NCI-H510A (cell line): ENCODE data around the gene TIMM44.
"Not testable (repeated sequence)": the region's sequence is repeated elsewhere in the genome, so short reads cannot be mapped to it uniquely, and the experiment has no call there.

Experiments
- DNase-seq: peaks from one replicate; lab custom pipeline; 2025; lab: John Stamatoyannopoulos, UW

The TIMM44 gene

DNA sequence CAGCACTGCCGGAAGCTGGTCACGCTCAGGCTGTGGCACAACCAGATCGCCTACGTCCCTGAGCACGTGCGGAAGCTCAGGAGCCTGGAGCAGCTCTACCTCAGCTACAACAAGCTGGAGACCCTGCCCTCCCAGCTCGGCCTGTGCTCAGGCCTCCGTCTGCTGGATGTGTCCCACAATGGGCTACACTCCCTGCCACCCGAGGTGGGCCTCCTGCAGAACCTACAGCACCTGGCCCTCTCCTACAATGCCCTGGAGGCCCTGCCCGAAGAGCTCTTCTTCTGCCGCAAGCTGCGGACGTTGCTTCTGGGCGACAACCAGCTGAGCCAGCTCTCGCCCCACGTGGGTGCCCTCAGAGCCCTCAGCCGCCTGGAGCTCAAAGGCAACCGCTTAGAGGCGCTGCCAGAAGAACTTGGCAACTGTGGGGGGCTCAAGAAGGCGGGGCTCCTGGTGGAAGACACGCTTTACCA, 43.0 kb downstream of the TIMM44 start:
- DNase-seq = no peak

GRCh38 chr19:7899751-7900378, 43.6 kb downstream of the TIMM44 start:
- no peak for DNase-seq

DNA sequence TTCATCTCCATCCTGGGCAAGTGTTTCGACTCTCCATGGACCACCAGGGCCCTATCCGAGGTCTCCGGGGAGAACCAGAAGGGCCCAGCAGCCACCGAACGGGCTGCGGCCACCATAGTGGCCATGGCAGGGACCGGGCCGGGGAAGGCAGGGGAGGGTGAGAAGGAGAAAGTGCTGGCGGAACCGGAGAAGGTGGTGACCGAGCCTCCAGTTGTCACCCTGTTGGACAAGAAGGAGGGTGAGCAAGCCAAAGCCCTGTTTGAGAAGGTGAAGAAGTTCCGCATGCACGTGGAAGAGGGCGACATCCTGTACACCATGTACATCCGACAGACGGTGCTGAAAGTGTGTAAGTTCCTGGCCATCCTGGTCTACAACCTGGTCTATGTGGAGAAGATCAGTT, 44.5 kb downstream of the TIMM44 start:
- no peak for DNase-seq

- no peak for DNase-seq
Measured at GRCh38 chr19:7897292-7897691, 46.2 kb downstream of the TIMM44 start.

DNA sequence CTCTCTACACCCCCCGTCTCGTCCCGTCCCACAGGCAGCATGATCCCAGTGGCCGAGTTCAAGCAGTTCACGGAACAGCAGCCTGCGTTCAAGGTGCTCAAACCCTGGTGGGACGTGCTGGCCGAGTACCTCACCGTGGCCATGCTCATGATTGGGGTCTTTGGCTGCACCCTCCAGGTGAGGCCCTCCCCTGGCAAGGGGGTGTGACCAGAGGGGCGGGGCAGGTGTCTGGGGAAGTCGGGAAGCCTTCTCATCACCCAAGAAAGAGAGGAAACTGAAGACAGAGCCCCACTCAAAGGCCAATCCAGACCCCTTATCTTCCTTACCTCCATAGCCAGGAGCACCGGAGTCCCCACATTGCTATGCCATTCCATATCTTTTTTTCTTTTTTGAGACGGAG, 47.9 kb downstream of the TIMM44 start:
- no peak for DNase-seq

- DNase-seq = peak; percentile 53
Measured at GRCh38 chr19:7894612-7895309, 48.7 kb downstream of the TIMM44 start.

DNA sequence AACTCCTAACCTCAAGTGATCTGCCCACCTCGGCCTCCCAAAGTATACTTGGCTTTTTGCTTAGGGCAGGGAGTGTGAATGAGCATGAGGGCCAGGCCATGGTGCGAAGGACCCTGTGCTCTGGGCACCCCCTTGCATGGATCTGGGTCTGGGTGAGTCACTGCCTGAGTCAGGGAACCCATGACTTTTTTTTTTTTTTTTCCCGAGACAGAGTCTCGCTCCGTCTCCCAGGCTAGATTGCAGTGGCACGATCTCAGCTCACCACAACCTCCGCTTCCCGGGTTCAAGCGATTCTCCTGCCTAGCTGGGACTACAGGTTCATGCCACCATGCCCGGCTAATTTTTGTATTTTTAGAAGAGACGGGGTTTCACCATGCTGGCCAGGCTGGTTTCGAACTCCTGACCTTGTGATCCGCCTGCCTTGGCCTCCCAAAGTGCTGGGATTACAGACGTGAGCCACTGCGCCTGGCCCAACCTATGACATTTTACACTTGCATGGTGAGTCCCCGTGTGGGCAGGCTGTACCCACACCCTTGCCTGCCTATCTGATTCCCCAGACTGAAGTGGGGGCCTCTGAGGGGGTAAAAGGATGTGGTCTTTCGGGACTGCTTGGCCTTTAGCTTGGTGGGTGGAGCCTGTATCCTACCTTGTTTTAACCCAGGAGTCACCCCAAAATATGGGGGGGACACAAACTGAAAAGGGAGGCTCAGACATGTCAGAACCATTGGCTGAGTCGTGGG, 49.9 kb downstream of the TIMM44 start:
- not testable (repeated sequence) for DNase-seq

DNA sequence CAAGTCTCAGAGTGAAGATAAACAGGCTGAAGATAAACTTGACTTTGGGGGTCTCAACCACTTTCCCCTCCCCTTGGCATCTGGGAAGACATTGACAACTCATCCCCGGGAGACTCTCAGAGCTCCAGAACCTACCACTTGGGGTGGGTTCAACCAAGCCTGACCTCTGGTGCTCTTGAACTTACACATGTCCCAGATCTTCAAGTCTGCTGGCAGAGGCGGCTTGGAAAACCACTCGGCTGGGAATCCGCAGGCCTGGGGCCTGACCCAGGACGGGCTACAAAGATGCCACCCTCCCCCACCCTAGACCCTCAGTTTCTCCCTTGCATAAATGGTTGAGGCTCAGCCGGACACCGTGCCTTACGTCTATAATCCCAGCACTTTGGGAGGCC, 54.6 kb downstream of the TIMM44 start:
- DNase-seq = no peak

DNA sequence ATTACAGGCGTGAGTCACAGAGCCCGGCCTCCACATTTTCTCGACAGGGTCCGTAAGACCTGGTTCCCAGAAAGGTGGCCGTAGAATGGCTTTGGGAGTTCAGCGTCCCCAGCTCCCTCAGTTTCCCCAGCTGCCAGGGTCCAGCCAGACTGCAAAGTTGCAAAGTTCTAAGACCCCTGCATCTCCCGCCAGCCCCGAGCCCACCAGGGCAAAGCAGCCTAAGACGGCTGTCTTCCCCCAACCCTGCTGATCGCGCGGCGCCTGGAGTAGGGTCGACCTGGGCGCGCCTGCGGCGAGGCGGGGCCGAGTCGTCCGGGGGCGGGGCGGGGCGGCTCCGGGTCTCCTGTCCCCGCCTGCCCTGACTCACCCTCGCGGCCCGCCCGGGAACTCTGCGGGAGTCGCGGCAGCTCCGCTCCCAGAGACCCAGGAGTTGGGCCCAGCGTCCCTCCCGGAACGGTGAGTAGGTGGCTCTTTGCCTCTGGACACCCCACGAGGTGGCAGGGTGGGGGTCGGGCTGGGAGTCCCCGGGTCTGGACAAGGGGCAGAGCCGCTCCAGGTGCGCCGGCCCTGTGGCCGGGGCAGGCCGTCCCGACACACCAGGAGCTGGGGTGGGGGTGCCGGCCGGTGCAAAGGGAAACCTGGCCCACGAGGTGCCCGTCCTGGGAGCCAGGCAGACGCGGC, 55.2 kb downstream of the TIMM44 start, which contains the start of gene LRRC8E:
Gene LRRC8E (plus strand): TSS at position 366 of the 681 bp plus-strand sequence. CDS start 7,094 bp downstream, outside the sequence.
- DNase-seq = peak; percentile 47

- no peak for DNase-seq
Measured at GRCh38 chr19:7887408-7888144, 55.9 kb downstream of the TIMM44 start.

DNA sequence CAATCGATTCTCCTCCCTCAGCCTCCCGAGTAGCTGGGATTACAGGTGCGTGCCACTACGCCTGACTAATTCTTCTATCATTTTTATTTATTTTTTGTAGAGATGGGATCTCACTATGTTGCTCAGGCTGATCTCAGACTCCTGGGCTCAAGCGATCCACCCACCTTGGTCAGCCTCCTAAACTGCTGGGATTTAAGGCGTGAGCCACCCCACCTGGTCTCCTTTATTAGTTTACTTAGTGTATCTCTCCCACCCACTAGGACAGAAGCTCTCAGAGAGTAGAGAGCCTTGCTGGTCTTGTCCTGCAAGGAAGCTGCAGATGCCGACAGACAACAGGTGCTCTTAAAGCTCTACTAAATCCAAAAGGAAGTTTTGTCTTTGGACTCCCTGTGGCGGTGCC, 57.6 kb downstream of the TIMM44 start:
- no peak for DNase-seq

DNA sequence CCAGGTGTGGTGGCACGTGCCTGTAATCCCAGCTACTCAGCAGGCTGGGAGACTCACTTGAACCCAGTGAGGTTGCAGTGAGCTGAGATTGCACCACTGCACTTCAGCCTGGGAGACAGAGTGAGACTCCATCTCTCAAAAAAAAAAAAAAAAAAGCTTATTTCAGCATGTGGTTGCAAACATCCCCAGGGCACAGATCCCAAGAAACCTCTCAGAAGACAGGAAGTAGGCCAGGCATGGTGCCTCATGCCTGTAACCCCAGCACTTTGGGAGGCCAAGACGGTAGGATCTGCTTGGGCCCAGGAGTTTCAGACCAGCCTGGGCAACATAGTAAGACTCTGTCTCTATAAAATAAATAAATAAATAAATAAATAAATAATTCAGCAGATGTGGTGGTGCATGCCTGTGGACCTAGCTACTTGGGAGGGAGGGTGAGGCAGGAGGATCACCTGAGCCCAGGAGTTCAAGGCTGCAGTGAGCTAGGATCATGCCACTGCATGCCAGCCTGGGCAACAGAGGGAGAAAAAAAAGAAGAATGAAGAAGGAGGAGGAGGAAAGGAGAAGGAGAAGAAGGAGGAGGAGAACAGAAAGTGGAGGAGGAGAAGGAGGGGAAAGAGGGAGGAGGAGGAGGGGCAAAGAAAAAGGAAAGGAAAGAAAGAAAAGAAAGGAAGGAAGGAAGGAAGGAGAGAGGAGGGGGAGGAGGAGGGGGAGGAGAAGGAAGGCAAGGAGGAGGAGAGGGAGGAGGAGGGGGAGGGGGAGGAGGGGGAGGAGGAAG, 59.5 kb downstream of the TIMM44 start:
- no peak for DNase-seq

- DNase-seq = peak; percentile 69
Measured at GRCh38 chr19:7883105-7883504, 60.4 kb downstream of the TIMM44 start.

- DNase-seq = no peak
Measured at GRCh38 chr19:7881910-7882309, 61.6 kb downstream of the TIMM44 start.

- DNase-seq = no peak
Measured at GRCh38 chr19:7879836-7880235, 63.6 kb downstream of the TIMM44 start.

DNA sequence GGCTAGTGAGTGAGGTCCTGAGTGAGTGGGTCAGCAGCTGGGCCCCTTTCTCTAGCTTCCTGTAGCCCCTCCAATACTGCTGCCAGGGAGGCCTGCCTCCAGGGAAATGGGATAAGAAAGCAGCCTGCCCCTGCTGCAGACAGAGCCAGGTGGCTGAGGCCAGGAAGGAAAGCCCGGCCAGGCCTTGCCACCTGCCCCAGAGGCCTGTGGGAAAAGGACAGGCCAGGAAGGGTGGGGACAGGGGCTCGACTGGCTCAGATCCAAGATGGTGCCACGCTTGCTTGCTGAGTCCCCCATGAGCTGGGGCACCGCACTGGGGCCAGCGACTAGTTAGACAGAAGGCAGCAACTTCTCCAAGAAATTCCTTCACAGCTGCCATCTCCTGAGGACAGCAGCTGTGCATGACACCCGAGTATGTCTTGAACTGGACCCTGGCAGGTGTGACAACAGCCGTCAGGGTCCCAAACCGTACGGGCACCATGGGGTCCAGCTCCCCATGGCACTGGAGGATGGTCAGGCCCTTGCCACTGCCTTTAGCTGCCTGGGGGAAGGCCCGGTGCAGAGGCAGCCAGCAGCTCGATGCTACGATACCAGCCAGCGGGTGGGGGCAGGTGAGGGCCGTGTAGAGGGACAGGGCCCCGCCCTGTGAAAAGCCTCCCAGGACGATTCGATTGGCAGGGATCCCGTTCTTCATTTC, 64.2 kb downstream of the TIMM44 start:
- no peak for DNase-seq

DNA sequence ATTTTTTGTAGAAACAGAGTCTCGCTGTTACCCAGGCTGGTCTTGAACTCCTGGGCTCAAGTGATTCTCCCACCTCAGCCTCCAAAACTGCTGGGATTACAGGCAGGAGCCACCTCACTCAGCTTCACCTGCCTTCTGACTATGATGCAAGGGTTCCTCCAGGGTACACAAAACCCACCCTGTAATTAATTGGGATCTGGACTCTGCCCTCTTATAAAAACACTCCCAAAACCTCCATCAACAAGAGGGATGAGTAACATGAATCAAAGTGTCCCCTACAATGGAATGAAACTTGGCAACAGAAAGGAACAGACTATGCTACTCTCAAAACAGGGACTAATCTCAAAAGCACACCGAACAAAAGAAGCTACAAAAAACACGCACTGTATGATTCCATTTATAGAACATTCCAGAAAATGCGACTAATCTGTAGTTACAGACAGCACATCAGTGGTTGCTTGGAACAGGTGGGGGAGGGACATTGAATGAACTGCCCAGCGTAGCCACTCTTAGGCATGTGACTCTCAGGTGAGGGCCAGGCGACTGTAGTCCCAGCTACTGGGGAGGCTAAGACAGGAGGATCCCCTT, 66.1 kb downstream of the TIMM44 start:
- no peak for DNase-seq
